Stimulated activated CD8-positive, alpha-beta memory T cell treated with anti-CD3 and anti-CD28 coated beads, Interleukin-4, amount 100 ng/mL, for 48 hours (primary cell): ENCODE measurements around the gene PCGF5.
"Not testable (repeated sequence)": the region's sequence is repeated elsewhere in the genome, so short reads cannot be mapped to it uniquely, and the experiment has no call there.

ENCODE experiments used
- DNase-seq: peaks from one replicate; pipeline ENCODE4 v3.0.0-alpha.2; 2020

The PCGF5 gene

DNA sequence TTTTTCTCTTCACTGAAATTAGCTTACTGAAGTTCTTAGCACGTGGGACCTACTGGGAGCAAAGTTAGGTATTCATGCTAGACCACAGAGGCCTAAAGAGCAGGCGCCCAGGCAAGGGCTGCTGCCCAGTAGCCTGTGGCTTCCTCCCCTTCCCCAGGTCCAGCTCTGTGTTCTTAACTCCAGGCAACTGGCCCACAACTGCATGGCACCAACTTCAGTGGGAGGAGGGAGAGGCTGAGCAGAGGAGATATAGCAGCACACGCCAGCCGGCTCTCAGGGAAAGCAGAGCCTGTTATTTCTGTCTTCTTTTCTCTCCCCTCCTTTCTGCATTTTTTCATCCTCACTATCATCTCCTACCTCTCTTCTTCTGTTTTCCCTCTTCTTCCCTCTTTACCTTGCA is 67.4 kb downstream of the PCGF5 start:
- no peak for DNase-seq

DNA sequence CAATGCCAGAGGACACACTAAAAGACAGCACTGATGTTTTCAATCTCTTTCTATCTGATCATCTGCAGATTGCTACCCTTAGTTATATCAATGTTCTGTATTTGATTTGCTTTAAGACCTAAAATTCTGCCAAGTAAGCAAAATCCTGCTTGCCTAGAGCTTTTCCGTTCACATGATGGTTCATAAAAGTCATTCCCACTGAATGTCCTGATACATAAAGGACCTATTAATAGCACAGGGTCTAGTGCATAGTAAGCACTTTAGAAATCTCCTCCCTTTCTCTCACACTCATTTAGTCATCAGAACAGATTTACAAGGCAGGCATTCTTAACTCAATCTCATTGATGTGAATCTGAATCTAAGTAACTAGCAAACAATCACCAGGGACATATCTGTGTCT is 68.8 kb downstream of the PCGF5 start:
- DNase-seq: no peak

DNA sequence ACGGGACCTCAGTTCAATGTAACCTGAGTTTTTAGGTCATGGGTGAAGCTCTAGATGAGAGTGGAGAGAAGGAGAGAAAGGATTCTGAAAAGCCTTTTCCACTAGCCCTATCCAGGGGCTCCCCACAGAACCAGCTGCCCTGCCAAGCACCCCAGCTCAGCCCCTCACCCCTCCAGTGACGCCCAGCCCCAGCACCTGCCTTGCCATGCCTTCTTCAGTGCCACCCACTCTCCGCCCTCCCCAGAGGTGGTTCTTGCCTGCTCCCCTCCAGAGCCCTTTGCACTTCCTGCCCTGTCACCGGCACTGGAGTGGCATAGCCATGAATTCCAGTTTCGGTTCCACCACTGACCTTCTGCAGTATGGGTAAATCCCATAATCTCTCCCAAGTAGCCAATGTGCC is 70.1 kb downstream of the PCGF5 start:
- DNase-seq: no peak

DNA sequence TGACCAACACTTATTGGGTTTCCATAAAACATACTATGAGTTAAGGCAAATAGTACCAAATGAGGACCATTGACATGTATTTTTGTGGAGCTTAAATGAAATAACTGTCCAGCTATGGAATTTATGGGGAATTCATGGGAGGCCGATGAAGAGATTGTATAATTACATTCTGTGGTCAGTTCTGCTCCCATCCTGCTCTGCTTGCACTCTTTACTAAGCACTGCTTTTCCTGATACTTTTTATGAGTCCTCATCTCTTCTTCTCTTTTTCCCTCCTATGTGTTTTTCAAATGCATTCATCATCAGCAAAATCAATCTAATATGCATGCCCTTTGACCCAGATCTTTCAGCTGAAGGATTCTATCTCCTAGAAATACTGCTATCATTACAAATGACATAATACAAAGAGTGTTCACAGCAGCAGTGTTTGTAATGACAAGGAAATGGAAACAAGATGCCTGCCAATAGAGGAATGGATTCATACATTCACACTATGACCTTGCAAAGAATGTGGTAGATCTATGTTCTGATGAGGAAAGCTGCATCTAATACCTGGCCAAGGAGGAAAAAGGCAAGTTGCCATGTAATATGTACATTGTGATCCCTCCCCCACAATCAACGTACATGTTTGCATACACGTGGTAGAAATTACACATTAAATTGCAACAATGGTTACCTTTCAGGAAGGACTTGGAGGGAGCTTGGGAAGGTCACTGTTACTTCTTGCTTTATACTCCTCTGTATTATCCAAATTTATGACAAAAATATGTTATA is 73.9 kb downstream of the PCGF5 start:
- no peak for DNase-seq

DNA sequence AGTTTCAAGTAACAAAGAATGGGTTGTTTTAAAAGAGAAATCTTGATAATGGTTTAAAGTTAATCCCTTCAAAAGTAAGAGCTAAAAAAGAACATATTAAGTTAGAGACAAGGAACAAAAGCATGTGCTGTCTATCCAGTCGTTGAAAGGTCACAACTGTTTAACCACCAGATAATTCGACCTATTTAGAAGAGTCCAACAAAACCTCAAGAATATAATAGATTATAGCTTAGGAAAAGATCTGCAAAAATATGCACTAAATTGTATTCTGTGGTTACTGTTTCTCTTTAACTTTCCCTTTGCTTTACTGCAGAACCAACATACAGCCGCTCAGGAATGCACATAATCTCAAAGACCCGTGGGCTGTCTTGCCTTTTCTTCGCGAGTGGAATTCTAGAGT is 74.9 kb downstream of the PCGF5 start:
- no peak for DNase-seq

DNA sequence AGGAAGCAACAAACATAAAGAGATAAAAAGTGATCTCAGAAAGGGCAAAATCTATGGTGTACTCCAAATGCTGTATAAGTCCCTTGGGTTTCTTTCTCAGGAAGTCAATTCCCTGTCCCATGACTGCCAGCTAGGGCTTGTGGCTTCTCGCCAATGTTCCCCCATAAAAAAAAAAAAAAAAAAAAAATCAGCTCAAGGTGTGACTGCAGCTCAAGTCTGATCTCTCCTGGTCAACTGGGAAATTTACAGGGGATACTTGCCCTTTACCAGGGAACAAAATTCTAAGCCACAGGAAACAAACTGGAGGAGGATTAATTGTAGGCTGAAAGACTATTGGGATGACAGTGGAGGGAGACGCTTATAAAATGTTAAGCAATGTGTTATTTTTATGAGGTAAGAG is 76.0 kb downstream of the PCGF5 start:
- no peak for DNase-seq

DNA sequence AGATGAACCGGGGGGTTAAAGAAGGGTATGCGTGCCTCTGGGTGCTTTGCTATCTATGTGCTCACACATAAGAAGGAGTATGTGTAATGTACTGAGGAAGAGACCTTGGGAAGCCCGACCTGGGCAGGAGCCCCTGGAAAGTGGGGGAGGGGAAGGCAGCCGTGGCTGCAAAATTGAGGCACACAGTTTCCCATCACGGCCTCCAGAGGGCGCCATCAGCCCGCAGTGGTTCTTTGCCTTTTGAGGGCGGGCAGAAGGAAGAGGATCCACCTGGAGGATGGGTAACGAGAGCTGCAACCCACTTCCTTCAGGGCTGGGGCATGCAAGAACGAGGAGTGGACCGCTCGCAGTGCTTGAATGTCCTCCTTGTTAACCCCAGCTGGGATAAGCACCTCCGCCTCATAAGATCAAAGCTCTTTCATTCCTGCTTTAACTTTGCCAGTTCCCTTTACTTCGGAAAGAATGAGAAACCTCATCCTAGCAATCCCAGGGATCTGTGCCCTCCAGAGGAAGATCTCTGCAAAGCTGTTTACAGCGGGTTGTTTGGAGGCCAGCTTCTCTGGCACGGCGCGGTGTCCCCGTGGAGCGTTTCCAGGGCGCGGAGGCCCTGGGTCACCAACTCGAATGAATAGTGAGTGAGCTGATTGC is 77.9 kb downstream of the PCGF5 start:
- peak; percentile 85 for DNase-seq

DNA sequence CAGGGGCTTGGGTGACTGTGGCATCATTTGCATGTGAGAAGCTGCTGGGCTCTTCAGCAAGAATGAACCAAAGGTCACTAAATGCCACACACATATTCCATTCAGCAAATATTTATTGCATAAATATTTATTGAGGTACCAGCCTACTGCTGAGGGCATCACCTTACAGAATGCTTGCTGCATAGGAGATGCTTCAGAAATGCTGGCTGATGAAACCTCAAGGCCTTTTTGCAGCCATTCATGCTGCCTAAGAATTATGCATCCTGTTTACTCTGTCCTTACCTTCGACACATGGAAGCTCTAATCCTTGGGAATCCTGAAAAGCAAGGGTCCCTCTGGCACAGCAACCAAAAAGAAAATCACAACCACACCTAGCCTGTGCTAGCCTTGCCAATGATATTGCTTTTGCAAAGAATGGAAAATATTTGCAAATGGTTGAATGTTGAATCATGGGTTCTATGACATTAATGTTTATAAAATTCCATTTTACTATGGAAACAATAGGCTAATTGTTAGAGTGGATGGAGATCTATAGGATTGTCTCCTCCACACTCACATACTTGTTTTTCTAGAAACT is 79.6 kb downstream of the PCGF5 start:
- no peak for DNase-seq

DNA sequence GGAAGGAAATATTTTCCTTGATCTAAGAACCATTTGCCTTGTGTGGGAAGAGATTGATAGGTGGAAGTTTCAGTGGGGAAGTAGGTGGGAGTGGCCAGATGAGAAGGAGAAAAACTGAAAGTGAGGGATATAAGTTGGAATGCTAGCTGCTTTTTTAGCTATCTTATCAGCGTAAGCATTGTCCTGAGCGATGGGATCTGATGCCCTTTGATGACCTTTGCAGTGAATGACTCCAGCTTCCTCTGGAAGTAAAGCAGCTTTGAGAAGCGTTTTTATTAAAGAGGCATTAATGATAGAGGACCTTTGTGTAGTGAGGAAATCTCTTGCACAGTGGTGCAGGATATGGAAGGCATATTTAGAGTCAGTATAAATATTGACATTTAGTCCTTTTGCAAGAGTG is 82.5 kb downstream of the PCGF5 start:
- DNase-seq: not testable (repeated sequence)

DNA sequence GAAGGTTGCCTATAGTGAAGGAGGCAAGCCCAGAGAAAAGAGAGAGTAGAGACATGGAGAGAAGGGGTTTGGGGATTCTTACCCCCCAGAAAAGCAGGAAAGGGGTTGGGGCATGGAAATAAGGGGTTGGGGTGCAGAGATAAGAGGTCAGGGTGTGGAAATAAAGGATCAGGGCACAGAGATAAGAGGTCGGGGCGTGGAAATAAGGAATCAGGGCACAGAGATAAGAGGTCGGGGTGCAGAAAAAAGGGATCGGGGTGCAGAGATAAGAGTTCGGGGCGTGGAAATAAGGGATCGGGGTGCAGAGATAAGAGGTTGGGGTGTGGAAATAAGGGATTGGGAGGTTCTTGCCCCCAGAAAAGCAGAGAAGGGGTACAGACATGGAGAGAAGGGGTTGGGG is 85.5 kb downstream of the PCGF5 start:
- DNase-seq: not testable (repeated sequence)

DNA sequence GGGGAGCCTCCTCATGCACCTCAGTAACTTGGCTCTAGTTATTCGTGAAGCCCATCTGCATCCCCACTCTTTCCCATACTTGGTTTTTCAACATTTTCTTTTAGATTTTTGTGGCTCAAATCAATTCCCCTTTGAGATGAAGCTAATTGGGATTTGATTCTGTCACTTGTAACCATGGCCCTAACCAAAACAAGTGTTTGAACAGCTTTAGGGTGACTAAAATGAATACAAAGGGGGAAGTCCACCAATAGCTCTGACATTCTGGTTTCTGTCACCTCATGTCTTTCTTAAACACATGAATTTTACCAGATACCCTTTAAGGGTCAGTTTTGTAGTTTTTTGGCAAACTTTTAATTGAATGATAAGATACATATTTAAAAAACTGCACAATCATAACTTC is 87.0 kb downstream of the PCGF5 start:
- no peak for DNase-seq

DNA sequence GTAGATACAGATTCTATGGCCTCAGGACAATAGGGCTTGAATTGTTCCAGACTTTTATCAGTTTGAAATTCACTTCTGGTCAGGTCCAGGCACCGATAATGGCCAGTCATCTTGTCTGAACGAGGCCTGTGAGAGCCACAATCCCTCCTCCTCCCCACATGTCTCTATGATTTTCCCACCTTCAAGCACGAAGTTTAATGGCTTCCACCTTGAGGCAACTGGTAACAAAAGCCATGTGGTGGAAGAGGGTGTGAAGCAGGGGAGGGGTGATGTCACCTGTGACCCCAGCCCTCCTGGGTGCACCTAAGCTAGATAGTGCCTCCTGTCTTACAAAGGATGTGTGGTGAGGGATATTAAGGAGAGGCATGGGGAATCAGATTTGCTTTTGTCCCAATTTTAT is 89.2 kb downstream of the PCGF5 start:
- no peak for DNase-seq

DNA sequence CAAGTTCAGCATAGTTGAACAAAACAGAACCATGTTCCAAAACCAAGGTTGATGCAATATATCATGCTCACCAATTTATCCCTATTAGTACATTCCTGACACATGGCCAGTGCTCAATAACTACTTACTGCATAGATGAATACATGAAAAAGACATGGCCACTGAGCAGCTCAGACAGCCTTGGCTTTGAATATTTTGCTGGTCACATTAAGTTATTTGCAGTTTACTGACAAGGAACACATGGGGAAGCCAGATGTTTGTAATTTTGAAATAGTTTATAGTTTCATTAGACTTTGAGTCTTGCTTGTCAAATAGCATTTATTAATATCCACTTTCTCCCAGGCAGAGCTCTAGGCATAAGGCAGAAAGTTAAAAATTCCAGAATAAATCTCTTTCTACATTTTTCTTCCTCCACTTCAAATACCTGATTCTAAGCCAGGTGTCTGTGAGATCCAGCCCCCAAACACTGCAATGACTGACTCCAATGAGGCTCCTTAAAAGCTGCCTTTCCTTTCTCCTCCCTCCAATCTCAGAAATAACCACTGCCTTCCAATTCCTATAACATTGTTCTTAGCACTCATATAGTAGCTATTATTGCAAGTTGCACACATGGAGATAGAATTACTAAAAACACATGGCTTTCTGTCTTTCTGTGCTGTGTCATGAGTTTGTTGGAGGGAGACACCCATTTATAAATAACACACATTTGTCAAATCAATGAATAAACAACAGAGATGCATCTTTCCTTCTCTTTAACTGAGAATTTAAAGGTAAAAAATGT is 91.3 kb downstream of the PCGF5 start:
- DNase-seq: no peak

DNA sequence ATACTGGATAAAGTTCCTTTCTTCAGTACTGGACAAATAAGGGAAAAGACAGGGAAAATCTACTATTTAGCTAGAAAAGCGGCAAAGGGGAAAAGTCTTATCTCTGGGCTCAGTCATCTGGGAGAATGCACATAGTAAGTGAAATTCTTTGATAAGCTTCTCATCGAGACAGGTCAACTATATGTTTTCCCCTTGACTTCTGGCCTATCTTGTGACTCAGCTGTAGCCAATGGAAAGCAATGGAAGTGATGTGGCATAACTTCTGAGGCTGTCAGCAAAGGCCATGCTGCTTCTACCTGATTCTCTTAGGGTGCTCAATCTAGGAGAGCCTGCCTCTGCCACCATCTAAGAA is 91.9 kb downstream of the PCGF5 start:
- DNase-seq: no peak

DNA sequence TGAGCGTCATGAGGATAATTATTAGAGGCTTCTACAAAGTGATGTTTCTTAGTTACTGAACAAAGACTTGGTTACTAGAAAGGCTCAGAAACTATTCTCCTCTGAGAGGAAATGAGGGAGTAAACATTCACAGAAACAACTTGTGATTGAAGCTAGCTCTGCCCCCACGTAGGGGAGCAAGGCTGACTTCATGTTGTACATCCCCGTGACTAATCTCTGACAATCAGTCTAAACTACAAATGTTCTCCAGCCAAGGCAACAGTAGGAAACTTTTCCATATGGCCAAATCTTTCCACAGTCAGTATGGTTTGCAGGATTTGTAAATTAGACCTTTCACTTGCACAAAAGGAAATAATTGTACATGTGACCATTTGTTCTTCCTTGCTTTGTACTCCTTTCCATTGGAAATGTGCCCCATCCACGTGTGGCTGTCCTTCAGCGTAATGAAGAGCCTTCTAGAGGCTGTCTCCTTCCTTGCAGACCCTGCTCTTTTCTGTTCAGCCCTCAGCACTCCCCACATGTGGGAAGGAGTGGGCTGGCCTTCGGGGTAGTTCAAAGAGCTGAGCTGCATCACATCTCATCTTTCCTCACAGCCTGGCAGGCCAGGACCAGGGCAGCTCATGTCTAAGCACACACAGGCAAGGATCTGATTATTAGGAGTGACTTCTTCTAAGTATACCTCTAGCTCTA is 93.5 kb downstream of the PCGF5 start:
- no peak for DNase-seq

DNA sequence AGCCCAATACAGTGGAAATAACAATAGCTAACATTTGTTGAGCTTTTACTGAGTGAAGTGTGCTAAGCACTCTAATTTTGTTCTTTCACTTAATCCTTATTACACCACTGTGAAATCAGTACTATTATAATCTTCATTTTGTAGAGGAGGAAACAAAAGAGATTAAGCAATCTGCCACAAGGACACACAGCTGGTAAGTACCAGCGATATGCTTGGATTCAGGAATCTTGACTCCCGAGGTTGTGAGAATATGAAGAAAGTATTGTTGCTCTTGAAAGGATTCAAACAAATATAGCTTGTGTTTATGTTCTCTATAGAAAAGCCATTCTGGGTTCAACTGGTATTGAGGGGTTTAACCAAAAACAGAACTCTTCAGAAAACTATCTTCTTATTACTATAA is 96.0 kb downstream of the PCGF5 start:
- no peak for DNase-seq

DNA sequence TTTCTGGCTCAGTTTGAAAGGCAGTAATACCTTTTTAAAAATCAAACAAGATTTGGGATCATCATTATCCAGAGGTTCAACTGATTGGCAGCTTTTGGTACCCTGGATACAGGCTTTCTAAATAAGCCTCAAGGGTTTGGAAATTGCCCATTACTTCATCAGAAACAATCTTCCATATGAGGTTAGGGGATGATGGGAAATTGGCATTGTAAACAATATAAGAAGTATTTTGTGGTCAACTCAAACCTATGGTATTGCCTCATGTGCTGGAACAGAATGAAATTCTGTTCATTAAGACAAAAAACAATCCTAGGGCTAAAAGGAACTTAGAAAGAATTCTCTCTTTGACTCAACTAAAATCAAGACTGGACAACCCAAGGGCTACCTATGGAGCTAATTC is 97.1 kb downstream of the PCGF5 start:
- no peak for DNase-seq

DNA sequence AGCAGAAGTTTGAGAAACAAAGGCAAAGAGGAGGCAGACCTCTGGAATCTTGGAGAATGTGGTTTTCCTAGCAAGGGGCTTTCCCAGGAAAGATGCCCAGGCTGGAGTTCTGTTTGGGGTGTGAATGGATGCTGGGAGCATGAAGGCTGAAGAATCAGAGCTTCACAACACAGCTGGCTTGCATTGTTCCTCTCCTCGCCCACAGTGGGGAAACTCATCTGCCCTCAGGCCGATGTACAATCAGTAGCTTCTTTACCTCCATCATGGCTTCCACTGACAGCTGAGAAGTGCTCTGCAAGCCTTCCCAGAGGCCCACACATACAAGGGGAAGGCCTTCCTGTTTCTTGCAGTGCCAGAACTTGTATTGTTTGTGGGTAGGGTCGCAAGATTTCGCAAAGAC is 98.9 kb downstream of the PCGF5 start:
- DNase-seq: no peak

DNA sequence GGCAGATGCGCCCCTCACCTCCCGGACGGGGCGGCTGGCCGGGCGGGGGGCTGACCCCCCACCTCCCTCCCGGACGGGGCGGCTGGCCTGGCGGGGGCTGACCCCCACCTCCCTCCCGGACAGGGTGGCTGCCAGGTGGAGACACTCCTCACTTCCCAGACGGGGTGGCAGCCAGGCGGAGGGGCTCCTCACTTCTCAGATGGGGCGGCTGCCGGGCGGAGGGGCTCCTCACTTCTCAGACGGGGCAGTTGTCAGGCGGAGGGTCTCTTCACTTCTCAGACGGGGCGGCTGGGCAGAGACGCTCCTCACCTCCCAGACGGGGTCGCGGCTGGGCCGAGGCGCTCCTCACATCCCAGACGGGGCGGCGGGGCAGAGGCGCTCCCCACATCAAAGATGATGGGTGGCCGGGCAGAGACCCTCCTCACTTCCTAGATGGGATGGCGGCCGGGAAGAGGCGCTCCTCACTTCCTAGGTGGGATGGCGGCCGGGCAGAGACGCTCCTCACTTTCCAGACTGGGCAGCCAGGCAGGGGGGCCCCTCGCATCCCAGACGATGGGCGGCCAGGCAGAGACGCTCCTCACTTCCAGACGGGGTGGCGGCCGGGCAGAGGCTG is 102.9 kb downstream of the PCGF5 start:
- DNase-seq: not testable (repeated sequence)

DNA sequence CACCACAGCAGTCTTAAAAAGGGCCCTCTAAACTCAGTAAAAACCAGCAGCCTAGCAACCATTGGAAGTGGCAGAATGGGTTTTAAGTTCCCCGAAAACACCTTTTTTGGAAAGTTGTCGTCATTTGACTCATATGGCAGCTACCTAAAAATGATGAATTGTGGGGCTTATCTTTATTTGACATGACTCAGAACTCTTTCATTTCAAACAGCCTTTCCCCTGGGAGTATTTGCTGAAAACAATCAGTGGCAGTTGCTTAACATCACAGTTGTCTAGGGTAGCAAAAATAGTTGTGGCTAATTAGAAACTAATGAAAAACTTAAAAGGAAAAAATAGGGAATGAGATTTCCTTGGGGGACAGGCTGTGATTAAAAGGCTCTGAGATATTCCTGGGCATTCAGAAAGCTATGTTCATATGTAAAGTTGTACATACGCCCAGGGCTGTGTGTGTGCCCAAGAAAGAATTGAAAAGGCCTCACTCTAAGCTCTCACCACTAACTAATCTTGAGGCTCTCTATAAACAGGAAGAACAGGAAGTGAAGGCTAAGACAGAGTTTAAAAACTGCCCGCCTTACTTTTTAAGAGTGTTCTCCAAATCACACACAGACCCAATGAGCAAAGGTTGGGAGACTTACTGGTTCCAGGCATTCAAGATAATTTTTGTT is 108.0 kb downstream of the PCGF5 start:
- DNase-seq: no peak
